Smooth muscle cell of the pulmonary artery (primary cell): ENCODE measurements around the gene ALDH3A2. TPM values are rescaled to one million over a fixed set of nuclear protein-coding genes. Genes with fewer than 3 reads are reported as not detected.

Experiments
- total RNA-seq: library from RNA; depleted of rRNA; stranded (reverse); fragments of >200 nt; gene quantifications from 2 replicates; pipeline ENCODE4 v1.2.3, GENCODE V29; 2014

The ALDH3A2 gene
- 124 and 132 TPM in 2 replicates for total RNA-seq

DNA sequence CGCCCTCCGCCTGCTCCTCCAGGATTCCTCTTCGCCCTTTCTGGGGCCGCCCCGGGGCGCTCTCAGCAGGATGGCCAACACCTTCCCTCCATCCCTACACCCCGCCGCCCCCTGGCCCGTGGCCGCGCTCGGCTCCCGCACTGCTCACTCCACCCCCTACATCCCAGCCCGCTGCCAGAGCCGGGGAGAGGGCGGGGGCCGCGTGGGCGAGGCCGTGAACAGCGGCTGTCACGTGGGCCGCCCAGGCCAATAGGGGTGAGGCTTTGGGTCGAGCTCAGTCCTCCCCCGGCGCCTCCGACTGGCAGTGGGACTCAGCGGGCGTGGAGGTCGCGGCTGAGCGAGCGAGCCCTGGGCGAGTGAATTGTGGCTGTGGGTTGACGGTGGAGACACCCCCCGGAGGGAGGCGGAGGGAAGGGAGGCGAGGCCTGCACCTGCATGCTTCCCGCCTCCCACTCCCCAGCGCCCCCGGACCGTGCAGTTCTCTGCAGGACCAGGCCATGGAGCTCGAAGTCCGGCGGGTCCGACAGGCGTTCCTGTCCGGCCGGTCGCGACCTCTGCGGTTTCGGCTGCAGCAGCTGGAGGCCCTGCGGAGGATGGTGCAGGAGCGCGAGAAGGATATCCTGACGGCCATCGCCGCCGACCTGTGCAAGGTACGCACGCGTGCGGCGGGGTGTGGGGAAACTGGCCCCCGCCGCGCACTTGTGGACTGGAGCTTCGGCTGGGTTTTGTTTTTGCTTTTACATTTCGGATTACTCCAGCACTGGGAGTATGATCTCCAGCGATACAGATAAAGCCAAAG lies at the start of gene ALDH3A2:
Gene ALDH3A2 (plus strand): TSS at position 277 of the 799 bp plus-strand sequence. CDS start 221 bp downstream, at position 498.

DNA sequence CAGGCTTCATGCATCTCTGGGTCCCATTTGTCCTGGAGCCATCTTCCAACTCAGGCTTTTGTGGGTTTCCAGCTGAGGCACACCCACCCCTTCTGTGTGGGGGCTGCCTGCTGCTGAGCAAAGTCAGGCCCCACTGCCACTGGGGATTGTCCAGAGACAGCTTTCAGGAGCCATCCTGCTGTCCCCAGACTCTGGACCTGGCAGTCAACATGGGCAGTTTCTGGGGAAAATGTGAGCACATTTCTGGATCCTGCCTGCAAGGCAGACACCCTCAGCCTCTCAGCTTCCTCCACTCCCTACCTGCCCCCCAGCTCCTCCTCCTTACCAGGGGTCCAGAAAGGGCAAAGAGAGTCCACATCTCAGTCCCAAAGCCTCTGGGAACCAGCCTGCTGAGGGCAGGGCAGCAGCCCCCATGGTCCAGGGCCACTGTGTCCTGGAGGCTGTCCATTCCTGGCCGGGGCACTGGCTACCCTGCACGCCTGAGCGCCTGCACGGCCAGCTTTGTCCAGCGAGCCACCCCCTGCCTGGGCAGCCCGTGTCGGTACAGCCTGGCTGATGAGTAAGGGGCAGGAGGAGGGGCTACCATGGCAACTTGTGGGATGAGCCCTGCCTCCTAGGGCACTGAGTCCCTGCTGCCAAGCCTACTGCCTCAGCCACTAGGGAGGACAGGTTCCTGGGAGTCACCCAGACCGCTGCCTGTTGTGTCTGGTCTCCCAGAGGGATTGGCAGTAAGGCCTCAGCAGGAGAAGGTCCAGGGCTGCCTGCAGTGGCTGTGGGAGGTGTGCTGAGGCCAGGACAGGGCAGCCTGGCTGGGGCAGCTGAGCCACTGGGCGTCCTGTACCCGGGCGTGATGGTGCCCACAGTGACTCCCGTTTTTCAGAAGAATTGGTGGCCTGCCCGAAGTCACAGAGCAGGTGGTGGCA lies 67.8 kb downstream of the ALDH3A2 start, which contains the start of gene SLC47A2:
Gene SLC47A2 (minus strand): TSS at position 477 of the 923 bp plus-strand sequence. CDS start 29 bp downstream, at position 448.

Other genes starting within 250 kb of the ALDH3A2 start
- gene RNF112, start 237.5 kb upstream of the ALDH3A2 start, total RNA-seq: 1.6 and 5.0 TPM in 2 replicates
- 3.5 and 4.9 TPM in 2 replicates for gene SLC47A1, start 114.9 kb upstream of the ALDH3A2 start, total RNA-seq
- 0.85 TPM in 1 of 2 replicates, not detected in the other for gene SLC47A2, start 67.8 kb downstream of the ALDH3A2 start, total RNA-seq
- gene ALDH3A1, start 99.5 kb downstream of the ALDH3A2 start, total RNA-seq: 1.8 and 11.5 TPM in 2 replicates
- gene ULK2, start 219.2 kb downstream of the ALDH3A2 start, total RNA-seq: 20.1 and 24.6 TPM in 2 replicates